Measurements from ENCODE around the gene RAB34. TPM values are rescaled to one million over a fixed set of nuclear protein-coding genes. Genes with fewer than 3 reads are reported as not detected.

The RAB34 gene
- total RNA-seq, 1 donor from 2014 or later, result 68.7 TPM

Other genes starting within 250 kb of the RAB34 start
- gene SLC13A2, start 244.2 kb downstream of the RAB34 start, total RNA-seq, result not detected in 2 replicates
- gene FOXN1, start 211.5 kb downstream of the RAB34 start, total RNA-seq, result 0.38 TPM in 1 of 2 replicates, not detected in the other
- 21.9 and 22.8 TPM in 2 replicates for gene UNC119, start 165.2 kb downstream of the RAB34 start, total RNA-seq
- 25.5 and 36.0 TPM in 2 replicates for gene PIGS, start 146.3 kb downstream of the RAB34 start, total RNA-seq
- 39.3 and 53.4 TPM in 2 replicates for gene ALDOC, start 141.0 kb downstream of the RAB34 start, total RNA-seq
- 1.3 and 2.0 TPM in 2 replicates for gene SPAG5, start 118.8 kb downstream of the RAB34 start, total RNA-seq
- gene RSKR, start 103.7 kb downstream of the RAB34 start, total RNA-seq, result 6.6 and 11.8 TPM in 2 replicates
- gene BLTP2, start 72.7 kb downstream of the RAB34 start, total RNA-seq, result 164 and 168 TPM in 2 replicates
- 50.8 and 70.4 TPM in 2 replicates for gene SDF2, start 56.0 kb downstream of the RAB34 start, total RNA-seq
- gene SUPT6H, start 55.7 kb downstream of the RAB34 start, total RNA-seq, result 23.2 and 32.9 TPM in 2 replicates
- 0.26 and 0.64 TPM in 2 replicates for gene PROCA1, start 6.0 kb downstream of the RAB34 start, total RNA-seq
- gene RPL23A, start 2.1 kb upstream of the RAB34 start, total RNA-seq, result 928 and 1,097 TPM in 2 replicates
- 6.5 and 7.4 TPM in 2 replicates for gene TLCD1, start 8.4 kb upstream of the RAB34 start, total RNA-seq
- 3.1 and 3.2 TPM in 2 replicates for gene NEK8, start 10.9 kb upstream of the RAB34 start, total RNA-seq
- gene TRAF4, start 26.1 kb upstream of the RAB34 start, total RNA-seq, result 32.0 and 36.6 TPM in 2 replicates
- 3.2 and 3.6 TPM in 2 replicates for gene FAM222B, start 124.9 kb upstream of the RAB34 start, total RNA-seq
- gene ERAL1, start 137.1 kb upstream of the RAB34 start, total RNA-seq, result 17.3 and 17.6 TPM in 2 replicates
- 24.5 TPM in 2 replicates for gene FLOT2, start 179.9 kb upstream of the RAB34 start, total RNA-seq
- 2.9 and 11.3 TPM in 2 replicates for gene DHRS13, start 185.2 kb upstream of the RAB34 start, total RNA-seq
- gene PHF12, start 233.7 kb upstream of the RAB34 start, total RNA-seq, result 5.4 and 7.1 TPM in 2 replicates